ENCODE measurements around the gene MYH6. TPM values are rescaled to one million over a fixed set of nuclear protein-coding genes. Genes with fewer than 3 reads are reported as not detected.
A peak's percentile ranks its signal among the peaks of the same experiment; 100 is the strongest.

Gene MYH6
- total RNA-seq, 6 donors from 2014 or later: not detected

DNA sequence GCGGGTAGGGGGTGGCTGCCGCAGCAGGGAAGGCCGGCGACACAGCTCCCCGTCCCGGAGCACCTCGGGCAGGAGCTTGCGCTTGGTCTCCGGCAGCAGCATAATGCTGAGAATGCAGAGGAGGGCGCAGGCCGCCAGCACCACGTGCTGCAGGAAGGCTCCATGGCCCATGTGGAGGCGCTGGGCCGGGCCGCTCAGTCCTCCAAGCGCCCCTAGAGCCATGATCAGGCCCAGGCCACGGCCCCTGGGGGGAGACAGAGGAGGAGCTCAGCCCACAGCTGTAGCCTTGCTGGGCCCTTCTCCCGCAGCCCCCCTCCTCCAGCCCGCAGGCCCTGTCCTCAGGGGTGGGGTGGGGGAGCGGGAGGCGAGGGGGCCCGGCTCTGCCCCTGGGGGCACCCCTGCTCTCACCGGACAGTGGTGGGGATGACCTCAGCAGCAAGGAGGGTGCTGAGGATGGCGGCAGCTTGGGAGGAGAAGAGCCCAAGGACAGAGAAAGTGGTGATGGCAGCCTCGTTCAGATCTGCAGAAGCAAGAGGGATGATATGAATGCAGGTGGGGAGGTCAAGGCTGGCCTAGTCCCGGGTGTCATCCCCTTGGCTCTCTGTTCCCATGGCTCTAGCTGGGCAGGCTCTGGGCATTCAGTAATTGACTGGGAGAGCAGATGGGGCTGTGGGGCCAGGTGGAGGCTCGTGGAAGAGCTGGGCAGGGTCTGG is 61.2 kb downstream of the MYH6 start:
- H3K4me3 ChIP-seq: no peak overlapping the region
- peaks cover 4 to 6% (median 4%) of the 10 kb centered on the region in 4 donors for H3K4me1 ChIP-seq
- no peak for ATAC-seq (ENCODE audit: low FRiP score in 2 of 2)
- DNase-seq: peak in 1 of 2 donors; percentile 78
- no peak overlapping the region for H3K27ac ChIP-seq
- peaks cover 0 to 3% (median 0%) of the 10 kb centered on the region in 4 donors for H3K27me3 ChIP-seq
- TF ChIP-seq POLR2AphosphoS5 (IDR thresholded peaks at IDR 0.05) (no peak), POLR2A (IDR thresholded peaks at IDR 0.05) (no peak), EP300 (IDR thresholded peaks at IDR 0.05) (no peak)
- TF ChIP-seq, protein P1, sequence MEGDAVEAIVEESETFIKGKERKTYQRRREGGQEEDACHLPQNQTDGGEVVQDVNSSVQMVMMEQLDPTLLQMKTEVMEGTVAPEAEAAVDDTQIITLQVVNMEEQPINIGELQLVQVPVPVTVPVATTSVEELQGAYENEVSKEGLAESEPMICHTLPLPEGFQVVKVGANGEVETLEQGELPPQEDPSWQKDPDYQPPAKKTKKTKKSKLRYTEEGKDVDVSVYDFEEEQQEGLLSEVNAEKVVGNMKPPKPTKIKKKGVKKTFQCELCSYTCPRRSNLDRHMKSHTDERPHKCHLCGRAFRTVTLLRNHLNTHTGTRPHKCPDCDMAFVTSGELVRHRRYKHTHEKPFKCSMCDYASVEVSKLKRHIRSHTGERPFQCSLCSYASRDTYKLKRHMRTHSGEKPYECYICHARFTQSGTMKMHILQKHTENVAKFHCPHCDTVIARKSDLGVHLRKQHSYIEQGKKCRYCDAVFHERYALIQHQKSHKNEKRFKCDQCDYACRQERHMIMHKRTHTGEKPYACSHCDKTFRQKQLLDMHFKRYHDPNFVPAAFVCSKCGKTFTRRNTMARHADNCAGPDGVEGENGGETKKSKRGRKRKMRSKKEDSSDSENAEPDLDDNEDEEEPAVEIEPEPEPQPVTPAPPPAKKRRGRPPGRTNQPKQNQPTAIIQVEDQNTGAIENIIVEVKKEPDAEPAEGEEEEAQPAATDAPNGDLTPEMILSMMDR (IDR thresholded peaks at IDR 0.05): no peak
- peaks cover 0 to 6% (median 0%) of the 10 kb centered on the region in 4 donors for H3K36me3 ChIP-seq
- H3K9me3 ChIP-seq: no peaks in the 10 kb centered on the region
- 84 to 95% methylated on average over 12 to 25 of the region's 27 CpGs for WGBS, 2 donors

DNA sequence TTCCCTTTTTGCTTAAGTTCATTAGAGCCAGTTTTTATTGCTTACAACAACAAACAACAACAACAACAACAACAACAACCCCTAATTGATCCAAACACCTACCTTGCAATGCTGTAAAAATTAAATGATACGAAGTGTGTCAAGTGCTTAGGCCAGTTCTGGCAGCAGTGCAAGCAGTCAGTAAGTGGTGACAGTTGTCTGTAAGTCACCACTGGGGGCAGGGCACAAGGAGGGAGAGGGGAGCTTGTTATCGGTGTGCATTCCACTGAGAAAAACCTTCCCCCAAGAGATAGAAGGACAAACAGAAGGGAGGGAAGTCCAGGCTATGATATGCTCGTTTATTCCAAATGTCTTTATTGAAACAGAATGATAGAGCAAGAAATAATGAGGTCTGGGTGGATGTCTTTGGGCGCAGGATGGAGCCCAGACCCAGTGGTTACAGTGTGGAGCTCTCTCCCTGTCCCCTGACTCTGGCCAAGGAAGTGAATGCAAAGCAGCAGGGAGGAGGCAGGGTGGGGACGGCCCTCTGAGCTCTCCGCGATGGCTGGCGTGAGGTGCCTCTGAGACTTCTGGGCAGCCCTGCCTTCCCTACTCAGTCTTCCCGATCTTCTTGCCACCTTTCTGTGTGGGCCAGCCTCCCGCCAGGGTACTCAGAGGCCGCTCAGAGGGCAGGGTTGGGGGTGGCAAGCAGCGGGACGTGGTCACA is 61.9 kb downstream of the MYH6 start:
- TF ChIP-seq POLR2AphosphoS5 (IDR thresholded peaks at IDR 0.05) (no peak), POLR2A (IDR thresholded peaks at IDR 0.05) (no peak), EP300 (IDR thresholded peaks at IDR 0.05) (no peak)
- TF ChIP-seq, protein P1 (IDR thresholded peaks at IDR 0.05): no peak
- no peaks in the 10 kb centered on the region for H3K9me3 ChIP-seq
- no peak for DNase-seq
- no peaks in the 10 kb centered on the region for H3K27me3 ChIP-seq
- no peak for ATAC-seq (ENCODE audit: low FRiP score in 2 of 2)
- H3K27ac ChIP-seq: no peak overlapping the region
- 79 to 84% methylated on average over 13 of the region's 13 CpGs for WGBS, 2 donors
- H3K4me1 ChIP-seq: no peaks in the 10 kb centered on the region
- H3K4me3 ChIP-seq: no peak overlapping the region
- peaks cover 0 to 6% (median 0%) of the 10 kb centered on the region in 4 donors for H3K36me3 ChIP-seq

DNA sequence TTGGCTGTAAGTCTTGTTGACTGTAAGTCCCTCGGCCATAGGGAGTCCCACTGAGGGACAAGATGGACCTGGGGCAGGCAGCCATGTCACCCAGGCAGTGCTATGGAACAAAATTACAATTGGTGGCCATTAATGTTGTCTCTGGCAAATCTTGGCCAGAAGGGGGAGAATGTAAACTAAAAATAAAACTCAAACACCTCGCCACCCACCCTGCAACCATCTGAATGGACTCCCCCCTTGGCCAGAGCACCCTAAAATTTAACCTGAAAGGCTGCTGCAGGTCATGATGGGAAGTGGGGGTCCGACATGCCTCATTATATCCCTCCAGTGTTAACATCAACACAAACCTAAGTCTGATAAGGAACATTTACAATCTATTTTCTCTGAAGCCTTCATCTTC is 63.6 kb downstream of the MYH6 start:
- no peak for DNase-seq
- H3K27ac ChIP-seq: no peak overlapping the region
- no peaks in the 10 kb centered on the region for H3K4me1 ChIP-seq
- no peaks in the 10 kb centered on the region for H3K27me3 ChIP-seq
- H3K36me3 ChIP-seq: peaks cover 0 to 6% (median 0%) of the 10 kb centered on the region in 4 donors
- H3K4me3 ChIP-seq: no peak overlapping the region
- ATAC-seq (ENCODE audit: low FRiP score in 2 of 2): no peak
- H3K9me3 ChIP-seq: no peaks in the 10 kb centered on the region
- TF ChIP-seq, protein P1 (IDR thresholded peaks at IDR 0.05): no peak
- TF ChIP-seq POLR2AphosphoS5 (IDR thresholded peaks at IDR 0.05): no peak
- TF ChIP-seq POLR2A (IDR thresholded peaks at IDR 0.05): no peak
- TF ChIP-seq EP300 (IDR thresholded peaks at IDR 0.05): no peak
- WGBS, 2 donors: 55 to 65% methylated on average over 3 of the region's 3 CpGs

DNA sequence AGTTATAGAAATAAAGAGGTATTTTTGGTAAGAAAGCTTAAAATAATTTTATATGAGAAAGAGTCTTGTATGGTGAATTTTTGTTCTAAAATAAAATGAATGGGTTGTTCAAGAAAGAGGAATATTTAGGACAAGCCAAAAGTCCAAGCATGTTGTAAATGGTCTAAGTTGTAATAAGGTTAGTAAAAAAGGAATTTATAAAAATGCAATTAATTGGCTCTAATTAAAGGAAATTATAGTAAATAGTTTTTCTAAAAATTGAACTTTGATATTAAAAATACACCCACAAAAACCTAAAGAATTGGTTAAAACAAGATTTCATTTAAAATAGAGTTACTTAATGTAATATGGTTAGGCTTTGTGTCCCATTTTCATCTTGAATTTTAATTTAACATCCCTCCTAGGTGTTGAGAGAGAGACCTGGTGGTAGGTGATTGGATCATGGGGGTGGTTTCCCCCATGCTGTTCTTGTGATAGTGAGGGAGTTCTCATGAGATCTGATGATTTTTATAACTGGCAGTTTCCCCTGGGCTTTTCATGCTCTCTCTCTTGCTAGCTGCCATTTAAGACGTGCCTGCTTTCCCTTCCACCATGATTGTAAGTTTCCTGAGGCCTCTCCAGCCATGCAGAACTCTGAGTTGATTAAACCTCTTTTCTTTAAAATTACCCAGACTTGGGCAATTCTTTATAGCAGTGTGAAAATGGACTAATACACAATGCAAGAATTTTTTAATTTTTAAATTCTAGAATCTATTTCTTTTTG is 68.4 kb downstream of the MYH6 start:
- DNase-seq (no peak), ATAC-seq (ENCODE audit: low FRiP score in 2 of 2) (no peak)
- Histone ChIP-seq H3K27me3 (no peaks in the 10 kb centered on the region), H3K36me3 (no peaks in the 10 kb centered on the region), H3K4me1 (no peaks in the 10 kb centered on the region), H3K9me3 (no peaks in the 10 kb centered on the region), H3K27ac (no peak overlapping the region), H3K4me3 (no peak overlapping the region)
- 63 to 96% methylated on average over 1 of the region's 1 CpG for WGBS, 2 donors
- TF ChIP-seq POLR2AphosphoS5 (IDR thresholded peaks at IDR 0.05) (no peak), EP300 (IDR thresholded peaks at IDR 0.05) (no peak), POLR2A (IDR thresholded peaks at IDR 0.05) (no peak)
- TF ChIP-seq, protein P1 (IDR thresholded peaks at IDR 0.05): no peak

Data from upper lobe of left lung (tissue), 6 donors.